Tibial artery (tissue), 4 donors: ENCODE results near the gene MAGI2.
A peak's percentile ranks its signal among the peaks of the same experiment; 100 is the strongest.

ENCODE experiments used
- DNase-seq, 2 donors: peaks; one replicate each; pipeline ENCODE4 v3.0.0-alpha.2; 2019
- H3K27ac ChIP-seq, 2 donors: fragments of 200-600 bp; sonication (generic) in 1 of 2; 1 replicate in 1 of 2; 2 replicates in 1 of 2; pipeline ENCODE4 v1.5.1; 2018 to 2019; ENCODE audit warnings: mild to moderate bottlenecking in 1 of 2
- H3K27me3 ChIP-seq, 2 donors: fragments of 200-600 bp; sonication (generic) in 1 of 2; one replicate each; pipeline versions ENCODE4 v1.5.1 to v1.6.0; 2016 to 2019
- H3K36me3 ChIP-seq, 3 donors: fragments of 200-600 bp; sonication (generic) in 2 of 3; one replicate each; pipeline ENCODE4 v1.5.1; 2016 to 2019; ENCODE audit warnings: mild to moderate bottlenecking in 2 of 3
- H3K4me1 ChIP-seq, 4 donors: fragments of 200-600 bp; sonication (generic) in 2 of 4; 1 replicate in 3 of 4; 2 replicates in 1 of 4; pipeline ENCODE4 v1.5.1; 2016 to 2019
- H3K4me3 ChIP-seq, 2 donors: fragments of 200-600 bp; sonication (generic) in 1 of 2; 1 replicate in 1 of 2; 2 replicates in 1 of 2; pipeline ENCODE4 v1.5.1; 2018 to 2019; ENCODE audit warnings: mild to moderate bottlenecking in 2 of 2
- H3K9me3 ChIP-seq, 3 donors: fragments of 200-600 bp; sonication (generic) in 1 of 3; one replicate each; pipeline ENCODE4 v1.5.1; 2016 to 2019
- intact Hi-C: fragments of 100-400 bp; cut with DNase I; formaldehyde crosslinking; loops from one replicate; pipeline ENCODE4 v1.15.0; 2023; ENCODE audit warnings: low total_unique reads
- TF ChIP-seq, protein P1 (sequence below), 2 experiments: fragments of 200-600 bp in 1 of 2; fragments of 450-650 bp in 1 of 2; IDR thresholded peaks; one replicate each; pipeline ENCODE4 v1.5.1; 2017 to 2019; ENCODE audit warnings: antibody characterized with exemption in 2 of 2, mild to moderate bottlenecking in 1 of 2, moderate library complexity in 1 of 2

The MAGI2 gene

DNA sequence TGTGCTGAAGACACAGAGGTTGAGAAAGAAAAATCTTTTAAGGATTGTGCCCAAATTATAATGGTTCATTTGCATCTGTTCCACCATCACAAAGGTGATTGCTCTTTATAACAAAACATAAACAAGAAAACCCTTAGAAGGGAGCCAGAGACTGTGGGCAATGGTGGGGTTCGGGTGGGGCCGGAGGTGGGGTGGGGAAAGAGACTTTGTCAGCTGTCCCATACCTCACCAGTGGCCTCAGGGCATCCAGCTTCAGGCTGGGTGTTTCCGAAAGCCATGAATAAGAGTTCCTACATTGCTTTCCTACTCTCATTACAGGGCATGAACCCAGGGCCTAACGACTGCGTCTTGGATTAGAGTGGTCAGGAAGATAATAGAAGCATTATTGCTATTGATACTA lies 1427.0 kb downstream of the MAGI2 start:
- no peak for DNase-seq
- Histone ChIP-seq H3K9me3 (no peaks in the 10 kb centered on the region), H3K4me3 (no peak overlapping the region), H3K27me3 (no peaks in the 10 kb centered on the region), H3K27ac (no peak overlapping the region), H3K4me1 (no peaks in the 10 kb centered on the region), H3K36me3 (no peaks in the 10 kb centered on the region)
- intact Hi-C loops = no loop called here
- TF ChIP-seq, protein P1, sequence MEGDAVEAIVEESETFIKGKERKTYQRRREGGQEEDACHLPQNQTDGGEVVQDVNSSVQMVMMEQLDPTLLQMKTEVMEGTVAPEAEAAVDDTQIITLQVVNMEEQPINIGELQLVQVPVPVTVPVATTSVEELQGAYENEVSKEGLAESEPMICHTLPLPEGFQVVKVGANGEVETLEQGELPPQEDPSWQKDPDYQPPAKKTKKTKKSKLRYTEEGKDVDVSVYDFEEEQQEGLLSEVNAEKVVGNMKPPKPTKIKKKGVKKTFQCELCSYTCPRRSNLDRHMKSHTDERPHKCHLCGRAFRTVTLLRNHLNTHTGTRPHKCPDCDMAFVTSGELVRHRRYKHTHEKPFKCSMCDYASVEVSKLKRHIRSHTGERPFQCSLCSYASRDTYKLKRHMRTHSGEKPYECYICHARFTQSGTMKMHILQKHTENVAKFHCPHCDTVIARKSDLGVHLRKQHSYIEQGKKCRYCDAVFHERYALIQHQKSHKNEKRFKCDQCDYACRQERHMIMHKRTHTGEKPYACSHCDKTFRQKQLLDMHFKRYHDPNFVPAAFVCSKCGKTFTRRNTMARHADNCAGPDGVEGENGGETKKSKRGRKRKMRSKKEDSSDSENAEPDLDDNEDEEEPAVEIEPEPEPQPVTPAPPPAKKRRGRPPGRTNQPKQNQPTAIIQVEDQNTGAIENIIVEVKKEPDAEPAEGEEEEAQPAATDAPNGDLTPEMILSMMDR (IDR thresholded peaks at IDR 0.05) = no peak

DNA sequence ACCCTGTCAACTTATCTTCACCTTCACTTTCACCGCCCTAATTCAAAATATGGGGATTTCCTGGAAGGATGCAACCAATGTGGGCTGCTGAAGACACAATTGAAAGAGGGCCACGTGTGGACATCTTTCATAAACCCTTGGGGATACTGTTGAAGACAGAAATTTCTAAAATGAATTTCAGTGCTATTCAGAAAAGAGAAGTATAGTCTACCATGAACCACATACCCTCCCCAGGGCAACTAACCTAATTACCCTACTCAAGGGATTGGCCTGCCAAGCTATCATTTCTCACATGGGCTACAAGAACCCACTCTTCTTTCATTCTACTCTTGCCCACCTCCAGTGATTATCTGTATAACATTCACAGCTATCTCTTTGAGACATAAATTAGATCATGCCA lies 1428.9 kb downstream of the MAGI2 start:
- H3K27me3 ChIP-seq = no peaks in the 10 kb centered on the region
- H3K9me3 ChIP-seq = no peaks in the 10 kb centered on the region
- peaks cover 0 to 7% (median 1%) of the 10 kb centered on the region in 4 donors for H3K4me1 ChIP-seq
- DNase-seq = no peak
- TF ChIP-seq, protein P1 (IDR thresholded peaks at IDR 0.05) = no peak
- intact Hi-C loops = no loop called here
- H3K27ac ChIP-seq = no peak overlapping the region
- H3K36me3 ChIP-seq = no peaks in the 10 kb centered on the region
- no peak overlapping the region for H3K4me3 ChIP-seq

DNA sequence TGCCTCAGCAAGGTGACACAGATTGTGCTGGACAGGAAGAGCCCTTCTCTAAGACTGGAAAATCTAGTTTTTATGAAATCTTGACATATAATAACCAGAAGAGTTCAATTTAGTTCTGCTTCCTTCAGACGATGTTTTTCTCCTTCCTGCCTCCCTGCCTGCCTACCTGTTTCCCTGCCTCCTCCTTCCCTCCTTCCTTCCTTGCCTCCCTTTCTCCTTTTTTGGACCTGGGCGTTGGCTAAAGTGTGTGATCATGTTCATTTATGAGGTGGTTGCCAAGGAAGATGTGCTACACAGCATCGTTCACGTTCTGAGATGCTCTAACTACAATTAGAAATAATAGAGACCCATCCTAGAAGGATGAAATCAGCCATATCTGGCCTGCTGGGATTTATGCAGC lies 1430.3 kb downstream of the MAGI2 start:
- Histone ChIP-seq H3K9me3 (no peaks in the 10 kb centered on the region), H3K4me3 (no peak overlapping the region), H3K36me3 (no peaks in the 10 kb centered on the region), H3K27ac (no peak overlapping the region), H3K4me1 (peaks cover 0 to 12% (median 6%) of the 10 kb centered on the region in 4 donors), H3K27me3 (no peaks in the 10 kb centered on the region)
- DNase-seq = no peak
- intact Hi-C loops = no loop called here
- TF ChIP-seq, protein P1 (IDR thresholded peaks at IDR 0.05) = no peak

DNA sequence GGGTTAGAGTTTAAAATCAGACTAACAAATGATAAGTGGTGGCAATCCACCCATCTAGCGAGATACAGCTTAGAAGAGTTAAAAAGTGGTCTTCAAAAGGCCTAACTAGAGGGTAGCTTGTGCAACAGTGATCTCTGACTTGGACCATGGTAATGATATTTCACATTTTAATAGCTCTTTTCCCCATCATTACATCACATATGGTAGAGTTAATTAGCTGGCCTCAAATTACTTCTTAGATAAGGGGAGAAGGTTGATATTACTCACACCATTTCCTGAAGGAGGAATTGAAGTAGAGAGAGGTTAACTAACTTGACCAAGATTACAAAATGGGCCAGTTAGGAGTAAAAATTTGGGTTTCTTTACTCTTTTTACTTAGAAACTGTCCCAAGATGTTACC lies 1431.3 kb downstream of the MAGI2 start:
- intact Hi-C loops = no loop called here
- no peaks in the 10 kb centered on the region for H3K36me3 ChIP-seq
- DNase-seq = no peak

DNA sequence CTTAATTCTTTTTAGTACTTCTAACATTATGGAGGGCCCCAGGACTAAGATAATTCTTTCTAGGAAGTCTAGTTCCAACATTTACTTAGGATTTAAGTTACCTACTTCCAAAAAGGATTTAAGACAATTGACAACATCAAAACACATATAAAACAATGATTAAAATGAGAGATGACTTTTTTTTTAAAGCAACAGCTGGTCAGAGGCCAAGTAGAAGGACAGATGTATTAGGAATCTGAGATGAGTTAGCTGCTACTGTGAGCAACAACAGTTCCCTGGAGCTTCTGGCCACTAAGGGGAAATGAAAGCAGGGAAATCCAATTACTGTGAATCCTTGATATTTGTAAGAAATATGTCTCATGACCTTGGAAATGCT lies 1432.6 kb downstream of the MAGI2 start:
- H3K27me3 ChIP-seq = no peaks in the 10 kb centered on the region
- H3K4me1 ChIP-seq = peaks cover 0 to 26% (median 14%) of the 10 kb centered on the region in 4 donors
- TF ChIP-seq, protein P1 (IDR thresholded peaks at IDR 0.05) = no peak
- H3K27ac ChIP-seq = peak overlapping the region; percentile 90 to 98
- DNase-seq = no peak
- no peaks in the 10 kb centered on the region for H3K36me3 ChIP-seq
- intact Hi-C loops = no loop called here
- peak overlapping the region in 1 of 2 donors; percentile 67 for H3K4me3 ChIP-seq
- H3K9me3 ChIP-seq = no peaks in the 10 kb centered on the region

More for the DNA sequence above, 1431.3 kb downstream of the MAGI2 start:
- Histone ChIP-seq H3K4me3 (no peak overlapping the region), H3K27me3 (no peaks in the 10 kb centered on the region), H3K4me1 (peaks cover 0 to 23% (median 10%) of the 10 kb centered on the region in 4 donors), H3K9me3 (no peaks in the 10 kb centered on the region), H3K27ac (no peak overlapping the region)
- TF ChIP-seq, protein P1 (IDR thresholded peaks at IDR 0.05) = no peak
